Activated CD8-positive, alpha-beta memory T cell treated with anti-CD3 and anti-CD28 coated beads, Interleukin-2, amount 50 U/mL, for 4 hours (primary cell): ENCODE results near the gene TGIF2LY.
"Not testable (repeated sequence)": the region's sequence is repeated elsewhere in the genome, so short reads cannot be mapped to it uniquely, and the experiment has no call there.

Experiments
- DNase-seq: peaks from one replicate; pipeline ENCODE4 v3.0.0-alpha.2; 2020

Gene TGIF2LY

DNA sequence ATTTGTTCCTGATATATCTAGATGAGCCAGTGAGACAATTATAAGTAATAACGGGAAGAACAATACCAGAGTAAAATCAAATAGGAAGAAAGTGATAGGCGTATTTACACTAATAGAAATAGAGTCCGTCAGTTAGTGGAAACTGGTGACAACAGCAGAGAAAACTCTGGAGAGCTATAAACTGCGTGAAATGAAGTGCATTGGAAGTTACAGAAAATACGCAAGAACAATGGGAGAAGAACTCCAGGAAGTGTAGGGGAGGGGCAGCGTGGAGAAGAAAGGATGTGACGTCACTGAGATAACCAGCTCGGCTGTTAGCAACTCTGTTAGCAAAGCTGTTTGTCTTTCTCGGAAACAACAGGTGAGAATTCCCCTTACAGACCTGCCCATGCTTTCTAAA, at the start of gene TGIF2LY:
Gene TGIF2LY (plus strand): TSS at position 301 of the 400 bp plus-strand sequence. CDS start 178 bp downstream, outside the sequence.
- DNase-seq = not testable (repeated sequence)
